NCI-H1930 (cell line): ENCODE measurements around the gene NEURL3.

ENCODE experiments used
- DNase-seq, 2 experiments: peaks; one replicate each; lab custom pipeline; 2025; lab: John Stamatoyannopoulos, UW

Gene NEURL3

GRCh38 chr2:96539215-96539920 is 34.2 kb upstream of the NEURL3 start:
- no peak for DNase-seq

DNA sequence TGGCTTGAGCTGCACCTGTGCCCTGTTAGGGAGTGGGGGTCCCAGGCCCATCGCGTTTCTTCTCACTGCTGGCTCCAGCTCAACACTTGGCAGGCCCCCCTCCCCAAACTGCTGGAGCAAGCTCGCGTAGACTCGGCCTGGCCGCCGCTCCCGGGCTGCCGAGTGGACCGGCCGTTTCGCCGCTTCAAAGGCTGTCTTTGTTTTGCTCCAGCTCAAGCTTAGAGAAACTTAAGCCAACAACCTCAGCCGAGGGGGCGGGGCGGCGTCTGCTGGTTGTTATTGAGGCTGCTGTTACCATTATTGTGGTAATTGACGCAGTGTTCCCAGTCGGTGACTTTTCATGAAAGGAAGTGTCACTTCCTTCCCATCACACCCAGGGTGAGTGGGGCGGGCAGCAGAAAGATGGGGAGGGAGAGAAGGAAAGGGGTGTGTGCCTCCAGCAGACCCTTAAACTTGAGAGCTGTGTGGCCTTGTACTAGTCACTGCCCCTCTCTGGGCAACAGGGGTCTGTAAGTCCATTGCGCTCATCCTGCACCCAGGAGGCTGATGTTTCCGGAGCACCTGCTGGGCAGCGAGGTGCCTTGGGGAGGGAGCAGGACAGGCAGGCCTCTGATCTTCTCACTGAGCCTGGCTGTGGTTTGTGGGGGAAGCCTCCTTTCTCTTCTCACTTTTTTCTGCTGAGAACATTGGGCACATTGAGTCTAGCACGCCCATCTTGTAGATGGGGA is 33.5 kb upstream of the NEURL3 start:
- DNase-seq: no peak

- no peak for DNase-seq
Observed at GRCh38 chr2:96537734-96538486, 32.8 kb upstream of the NEURL3 start.

GRCh38 chr2:96537066-96537733 is 32.0 kb upstream of the NEURL3 start:
- no peak for DNase-seq

GRCh38 chr2:96536445-96537065 is 31.4 kb upstream of the NEURL3 start, which contains the start of gene ARID5A:
Gene ARID5A (plus strand): TSS chr2:96536752. CDS start chr2:96536827, 75 bp downstream.
- DNase-seq: peak; percentile 85

DNA sequence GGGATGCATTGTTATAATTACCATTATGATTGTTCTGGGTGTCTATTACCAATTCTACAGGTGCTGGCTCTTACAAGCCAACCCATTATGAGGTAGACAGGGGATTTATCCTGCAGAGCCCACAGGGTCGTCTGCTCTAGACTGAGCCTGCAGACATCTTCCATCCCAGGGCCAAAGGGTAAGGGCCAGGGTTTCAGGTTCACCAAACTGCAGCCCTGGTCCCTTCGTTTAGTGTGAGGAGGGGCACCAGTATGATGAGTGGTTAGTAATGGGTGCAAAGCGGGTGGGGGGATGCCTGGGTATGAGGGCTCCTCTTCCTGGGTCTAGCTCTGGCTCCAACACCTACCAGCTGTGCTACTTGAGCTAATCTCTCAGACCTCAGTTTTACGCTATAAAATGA is 30.2 kb upstream of the NEURL3 start:
- DNase-seq: no peak

DNA sequence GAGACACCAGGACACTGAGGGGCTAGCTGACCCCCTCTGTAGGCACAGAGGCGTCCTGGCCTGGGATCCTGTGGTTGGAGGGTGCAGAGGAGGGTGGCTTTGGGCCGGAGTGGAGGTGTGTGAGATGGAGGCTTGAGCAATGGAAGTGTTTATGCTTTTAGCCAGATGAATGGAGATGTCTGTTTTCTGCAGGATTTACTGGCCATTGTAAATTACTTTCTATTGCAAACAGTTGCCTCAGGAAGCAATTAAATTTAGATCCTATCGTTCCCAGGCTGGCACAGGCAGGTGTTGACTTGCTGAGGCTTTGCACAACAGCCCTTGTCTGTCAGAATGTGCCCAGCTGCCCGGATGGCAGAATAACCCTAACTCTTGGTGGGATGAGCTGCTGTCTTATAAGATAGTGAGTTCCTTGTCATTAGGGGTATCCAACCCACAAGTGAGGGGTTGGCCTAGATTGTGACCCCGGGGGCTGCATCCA is 29.6 kb upstream of the NEURL3 start:
- no peak for DNase-seq

- DNase-seq: no peak
Observed at GRCh38 chr2:96534141-96534540, 29.0 kb upstream of the NEURL3 start.

- DNase-seq: no peak
Observed at GRCh38 chr2:96533292-96534073, 28.3 kb upstream of the NEURL3 start.

GRCh38 chr2:96532641-96533291 is 27.6 kb upstream of the NEURL3 start:
- DNase-seq: no peak

DNA sequence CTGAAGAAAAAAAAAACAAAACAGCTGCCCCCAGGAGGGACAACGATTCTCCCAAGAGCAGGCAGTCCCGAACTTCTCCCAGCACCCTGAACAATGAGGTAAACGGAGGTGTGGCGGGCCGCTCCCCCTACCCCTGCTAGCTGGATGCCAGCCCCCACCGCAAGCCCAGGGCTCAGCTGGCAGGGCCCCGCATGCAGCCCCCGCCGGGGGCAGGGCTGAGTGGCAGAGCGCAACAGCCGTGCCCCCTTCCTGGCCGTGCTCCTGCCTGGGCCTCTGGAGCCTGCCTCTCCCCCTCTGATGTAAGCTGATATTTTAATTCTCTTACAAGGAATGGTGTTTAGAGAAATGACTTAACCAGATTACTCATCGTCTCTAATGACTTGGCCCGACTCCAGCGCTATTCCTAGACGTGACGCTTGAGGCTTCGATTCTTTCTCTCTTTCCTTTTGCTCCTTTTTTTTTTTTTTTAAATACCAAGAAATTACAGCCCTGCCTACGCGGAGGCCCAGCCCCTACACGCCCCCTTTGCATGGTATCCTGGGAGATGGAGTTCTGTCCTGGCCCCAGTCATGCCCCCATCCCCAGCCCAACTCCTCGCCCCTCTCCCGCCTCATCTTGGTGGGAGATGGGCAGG is 26.8 kb upstream of the NEURL3 start:
- peak; percentile 9 to 25 for DNase-seq

- no peak for DNase-seq
Observed at GRCh38 chr2:96531366-96531765, 26.2 kb upstream of the NEURL3 start.

- no peak for DNase-seq
Observed at GRCh38 chr2:96530474-96531357, 25.6 kb upstream of the NEURL3 start.

DNA sequence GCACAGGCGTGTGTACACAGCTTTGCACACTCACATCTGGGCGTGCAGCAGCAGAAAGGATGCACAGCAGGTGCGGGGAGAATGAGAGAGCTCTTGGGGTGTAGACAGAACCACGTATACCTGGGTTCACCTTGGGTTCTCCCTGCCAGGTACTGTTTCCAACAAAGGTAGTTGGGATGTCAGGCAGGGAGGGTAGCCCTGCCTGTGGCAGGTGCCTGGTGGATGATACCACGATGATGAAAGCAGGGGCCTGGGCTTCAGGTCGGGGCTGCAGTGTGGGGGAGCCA is 24.9 kb upstream of the NEURL3 start:
- DNase-seq: no peak

DNA sequence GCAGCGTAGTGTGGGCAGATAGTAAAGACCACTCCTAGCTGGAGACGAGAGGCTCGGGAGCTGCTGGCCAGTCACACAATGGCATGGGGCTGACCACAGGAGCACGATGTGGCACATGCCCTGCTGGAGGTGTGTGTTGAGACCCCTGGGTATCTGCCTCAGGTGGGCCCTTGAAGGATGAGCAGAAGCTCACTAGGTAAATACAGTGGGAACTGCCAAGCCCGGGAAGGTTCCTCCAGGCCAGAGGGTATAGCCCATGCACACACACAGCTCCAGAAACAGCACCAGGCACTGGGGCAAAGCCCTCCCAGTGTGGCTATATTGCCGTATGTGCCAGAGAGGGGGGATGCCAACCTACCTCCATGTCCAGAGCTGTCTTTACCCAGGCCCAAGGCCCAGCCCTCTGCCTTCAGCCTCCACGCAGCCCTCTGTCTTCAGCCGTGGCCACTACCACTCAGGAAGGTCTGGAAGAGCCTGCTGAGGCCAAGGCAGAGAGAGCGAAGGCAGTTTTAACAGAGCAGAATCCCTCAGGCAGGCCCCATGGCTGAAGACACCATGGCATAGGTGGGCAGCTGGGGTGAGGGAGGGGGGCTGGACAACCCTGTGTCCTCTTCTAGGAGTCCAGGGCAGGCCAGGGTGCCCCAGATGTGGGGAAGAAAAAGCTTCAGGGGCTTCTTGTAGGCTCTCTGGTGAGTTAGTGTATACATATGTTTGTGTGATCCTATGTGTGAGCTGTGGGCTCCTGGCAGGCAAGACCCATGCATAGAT is 24.4 kb upstream of the NEURL3 start:
- DNase-seq: no peak

- DNase-seq: no peak
Observed at GRCh38 chr2:96528700-96529375, 23.7 kb upstream of the NEURL3 start.

DNA sequence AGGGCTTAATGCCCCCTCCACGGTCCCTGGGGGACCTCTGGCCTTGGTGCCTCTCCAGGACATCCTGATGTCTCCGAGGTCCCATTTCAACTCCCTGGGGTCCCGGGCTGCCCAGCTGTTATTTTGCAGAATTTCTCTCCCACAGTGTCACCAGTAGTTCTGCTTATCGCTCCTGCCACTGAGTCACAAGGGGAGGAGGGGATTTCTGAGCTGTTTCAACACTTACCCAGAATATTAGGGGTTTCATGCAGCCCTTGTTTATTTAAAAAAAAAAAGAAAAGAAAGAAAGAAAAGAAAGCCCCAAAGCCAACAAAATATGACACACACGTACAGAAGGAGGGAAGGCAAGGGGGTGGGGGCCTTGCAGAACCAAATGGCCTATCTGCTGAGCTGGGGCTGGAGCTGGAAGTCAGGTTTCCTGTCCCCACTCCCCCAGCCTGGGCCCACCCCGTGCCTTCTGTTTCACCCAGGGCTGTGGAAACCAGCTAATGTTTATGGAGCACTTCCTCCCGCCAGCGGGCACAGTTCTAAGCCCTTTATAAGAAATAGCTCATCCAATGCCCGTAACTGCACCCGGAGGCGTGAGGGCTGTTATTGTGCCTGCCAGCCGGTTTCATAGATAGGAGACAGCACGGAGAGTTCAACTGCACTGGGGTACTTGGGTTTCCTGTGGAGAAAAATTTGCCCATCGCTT is 23.0 kb upstream of the NEURL3 start:
- DNase-seq: no peak
